ENCODE data around the gene DMD. TPM values are rescaled to one million over a fixed set of nuclear protein-coding genes. Genes with fewer than 3 reads are reported as not detected.

DMD gene
- total RNA-seq, 1 donor from 2014 or later = 30.6 TPM

GRCh38 chrX:33126469-33126868, 84.9 kb downstream of the DMD start:
- no peak for TF ChIP-seq EZH2 (IDR thresholded peaks at IDR 0.05)
- TF ChIP-seq CTCF (IDR thresholded peaks at IDR 0.05) = no peak
- no peak for TF ChIP-seq EZH2phosphoT487 (IDR thresholded peaks at IDR 0.05)
- H2AFZ ChIP-seq (replicated peaks) = no peak overlapping the region
- H3K27me3 Mint-ChIP-seq (ENCODE audit: insufficient read depth, low read depth) = peaks cover 2% of the 10 kb centered on the region
- no peaks in the 10 kb centered on the region for H4K20me1 ChIP-seq (ENCODE audit: low read depth)
- H3K79me2 ChIP-seq (ENCODE audit: low read depth) = no peaks in the 10 kb centered on the region
- H3K4me1 Mint-ChIP-seq = no peaks in the 10 kb centered on the region
- H3K27me3 ChIP-seq = no peaks in the 10 kb centered on the region
- DNase-seq (ENCODE audit: low spot score) = no peak
- H3K9me3 Mint-ChIP-seq = no peaks in the 10 kb centered on the region
- no peaks in the 10 kb centered on the region for H3K9me3 ChIP-seq (ENCODE audit: low read depth)
- H3K4me3 Mint-ChIP-seq = no peak overlapping the region
- H3K4me1 ChIP-seq = peaks cover 30% of the 10 kb centered on the region
- peaks cover 9% of the 10 kb centered on the region for H3F3A ChIP-seq (ENCODE audit: low read depth)
- no peaks in the 10 kb centered on the region for H3K36me3 ChIP-seq
- no peaks in the 10 kb centered on the region for H3K36me3 Mint-ChIP-seq
- H3K4me3 ChIP-seq = no peak overlapping the region
- no peak overlapping the region for H3K9ac ChIP-seq
- H3K27ac ChIP-seq = no peak overlapping the region
- H3K27ac Mint-ChIP-seq = no peak overlapping the region
- H3K4me2 ChIP-seq = no peak overlapping the region

- H2AFZ ChIP-seq (replicated peaks) = no peak overlapping the region
These were observed 101.5 kb downstream of the DMD start for GRCh38 chrX:33109858-33110257.

GRCh38 chrX:33106737-33107136, 104.6 kb downstream of the DMD start:
- H3K9me3 ChIP-seq (ENCODE audit: low read depth) = no peaks in the 10 kb centered on the region
- Mint-ChIP-seq H3K9me3 (no peaks in the 10 kb centered on the region), H3K27me3 (ENCODE audit: insufficient read depth, low read depth) (no peaks in the 10 kb centered on the region), H3K27ac (no peak overlapping the region), H3K4me3 (no peak overlapping the region), H3K36me3 (no peaks in the 10 kb centered on the region), H3K4me1 (no peaks in the 10 kb centered on the region)
- no peaks in the 10 kb centered on the region for H3K36me3 ChIP-seq
- no peak overlapping the region for H3K4me2 ChIP-seq
- H3K4me1 ChIP-seq = peaks cover 23% of the 10 kb centered on the region
- no peak overlapping the region for H3K4me3 ChIP-seq
- H3K9ac ChIP-seq = no peak overlapping the region
- DNase-seq (ENCODE audit: low spot score) = no peak
- peaks cover 21% of the 10 kb centered on the region for H3F3A ChIP-seq (ENCODE audit: low read depth)
- H4K20me1 ChIP-seq (ENCODE audit: low read depth) = no peaks in the 10 kb centered on the region
- TF ChIP-seq EZH2 (IDR thresholded peaks at IDR 0.05) (no peak), CTCF (IDR thresholded peaks at IDR 0.05) (no peak), EZH2phosphoT487 (IDR thresholded peaks at IDR 0.05) (no peak)
- no peaks in the 10 kb centered on the region for H3K27me3 ChIP-seq
- no peaks in the 10 kb centered on the region for H3K79me2 ChIP-seq (ENCODE audit: low read depth)
- H2AFZ ChIP-seq (replicated peaks) = no peak overlapping the region
- H3K27ac ChIP-seq = no peak overlapping the region

More at GRCh38 chrX:33109858-33110257, 101.5 kb downstream of the DMD start:
- H3K9ac ChIP-seq = no peak overlapping the region
- H3K9me3 ChIP-seq (ENCODE audit: low read depth) = no peaks in the 10 kb centered on the region
- no peak for DNase-seq (ENCODE audit: low spot score)
- H3K27ac Mint-ChIP-seq = no peak overlapping the region
- no peak overlapping the region for H3K27ac ChIP-seq
- no peak overlapping the region for H3K4me3 Mint-ChIP-seq
- no peak overlapping the region for H3K4me3 ChIP-seq
- peaks cover 17% of the 10 kb centered on the region for H3F3A ChIP-seq (ENCODE audit: low read depth)
- TF ChIP-seq EZH2 (IDR thresholded peaks at IDR 0.05) = no peak
- H3K79me2 ChIP-seq (ENCODE audit: low read depth) = no peaks in the 10 kb centered on the region
- H3K36me3 Mint-ChIP-seq = no peaks in the 10 kb centered on the region
- no peaks in the 10 kb centered on the region for H4K20me1 ChIP-seq (ENCODE audit: low read depth)
- no peaks in the 10 kb centered on the region for H3K36me3 ChIP-seq
- peaks cover 7% of the 10 kb centered on the region for H3K4me1 ChIP-seq
- no peaks in the 10 kb centered on the region for H3K27me3 ChIP-seq
- H3K27me3 Mint-ChIP-seq (ENCODE audit: insufficient read depth, low read depth) = no peaks in the 10 kb centered on the region
- no peak overlapping the region for H3K4me2 ChIP-seq
- no peaks in the 10 kb centered on the region for H3K9me3 Mint-ChIP-seq
- no peaks in the 10 kb centered on the region for H3K4me1 Mint-ChIP-seq

DNA sequence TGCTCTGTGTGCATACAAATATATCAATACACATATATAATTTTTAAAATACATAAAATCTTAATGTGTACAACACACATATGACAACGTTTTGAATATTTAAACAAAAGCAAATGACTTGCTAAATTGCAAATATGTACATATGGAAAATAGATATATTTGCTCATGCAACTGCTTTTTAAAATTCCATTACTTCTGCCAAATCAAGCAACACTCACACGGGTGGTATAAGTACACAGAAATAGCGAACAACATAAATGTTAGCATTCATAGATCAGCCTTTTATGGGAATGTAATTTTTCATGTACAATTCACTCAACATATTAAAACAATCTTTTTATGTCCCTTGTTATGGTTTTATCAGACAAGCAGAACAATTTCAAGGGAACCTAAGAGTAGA, 116.3 kb downstream of the DMD start:
- no peak overlapping the region for H3K4me3 Mint-ChIP-seq
- Histone ChIP-seq H3K27me3 (no peaks in the 10 kb centered on the region), H3K4me2 (no peak overlapping the region)

More for the DNA sequence above, 116.3 kb downstream of the DMD start:
- Histone ChIP-seq H3F3A (ENCODE audit: low read depth) (no peaks in the 10 kb centered on the region), H3K4me1 (peaks cover 3% of the 10 kb centered on the region), H4K20me1 (ENCODE audit: low read depth) (no peaks in the 10 kb centered on the region), H3K4me3 (no peak overlapping the region), H3K9ac (no peak overlapping the region), H3K9me3 (ENCODE audit: low read depth) (no peaks in the 10 kb centered on the region), H2AFZ (replicated peaks) (no peak overlapping the region), H3K79me2 (ENCODE audit: low read depth) (no peaks in the 10 kb centered on the region), H3K36me3 (no peaks in the 10 kb centered on the region), H3K27ac (no peak overlapping the region)
- no peaks in the 10 kb centered on the region for H3K4me1 Mint-ChIP-seq
- TF ChIP-seq CTCF (IDR thresholded peaks at IDR 0.05) (no peak), EZH2phosphoT487 (IDR thresholded peaks at IDR 0.05) (no peak), EZH2 (IDR thresholded peaks at IDR 0.05) (no peak)
- no peak overlapping the region for H3K27ac Mint-ChIP-seq
- H3K9me3 Mint-ChIP-seq = peaks cover 2% of the 10 kb centered on the region
- no peaks in the 10 kb centered on the region for H3K36me3 Mint-ChIP-seq
- DNase-seq (ENCODE audit: low spot score) = no peak
- no peaks in the 10 kb centered on the region for H3K27me3 Mint-ChIP-seq (ENCODE audit: insufficient read depth, low read depth)

All from neural progenitor cell (in vitro differentiated cells).